Measurements from ENCODE around the gene SAC3D1.
"Not testable (repeated sequence)": the region's sequence is repeated elsewhere in the genome, so short reads cannot be mapped to it uniquely, and the experiment has no call there.

Gene SAC3D1

GRCh38 chr11:64999478-64999877 lies 41.5 kb upstream of the SAC3D1 start:
- H3K4me3 ChIP-seq (ENCODE audit: control insufficient read depth, low read depth, low read length), result no peak overlapping the region
- DNase-seq (ENCODE audit: low read depth), result no peak
- TF ChIP-seq, protein P1, sequence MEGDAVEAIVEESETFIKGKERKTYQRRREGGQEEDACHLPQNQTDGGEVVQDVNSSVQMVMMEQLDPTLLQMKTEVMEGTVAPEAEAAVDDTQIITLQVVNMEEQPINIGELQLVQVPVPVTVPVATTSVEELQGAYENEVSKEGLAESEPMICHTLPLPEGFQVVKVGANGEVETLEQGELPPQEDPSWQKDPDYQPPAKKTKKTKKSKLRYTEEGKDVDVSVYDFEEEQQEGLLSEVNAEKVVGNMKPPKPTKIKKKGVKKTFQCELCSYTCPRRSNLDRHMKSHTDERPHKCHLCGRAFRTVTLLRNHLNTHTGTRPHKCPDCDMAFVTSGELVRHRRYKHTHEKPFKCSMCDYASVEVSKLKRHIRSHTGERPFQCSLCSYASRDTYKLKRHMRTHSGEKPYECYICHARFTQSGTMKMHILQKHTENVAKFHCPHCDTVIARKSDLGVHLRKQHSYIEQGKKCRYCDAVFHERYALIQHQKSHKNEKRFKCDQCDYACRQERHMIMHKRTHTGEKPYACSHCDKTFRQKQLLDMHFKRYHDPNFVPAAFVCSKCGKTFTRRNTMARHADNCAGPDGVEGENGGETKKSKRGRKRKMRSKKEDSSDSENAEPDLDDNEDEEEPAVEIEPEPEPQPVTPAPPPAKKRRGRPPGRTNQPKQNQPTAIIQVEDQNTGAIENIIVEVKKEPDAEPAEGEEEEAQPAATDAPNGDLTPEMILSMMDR (conservative IDR thresholded peaks at IDR 0.05; ENCODE audit: control insufficient read depth, insufficient read depth, low read depth, low read length), result no peak

DNA sequence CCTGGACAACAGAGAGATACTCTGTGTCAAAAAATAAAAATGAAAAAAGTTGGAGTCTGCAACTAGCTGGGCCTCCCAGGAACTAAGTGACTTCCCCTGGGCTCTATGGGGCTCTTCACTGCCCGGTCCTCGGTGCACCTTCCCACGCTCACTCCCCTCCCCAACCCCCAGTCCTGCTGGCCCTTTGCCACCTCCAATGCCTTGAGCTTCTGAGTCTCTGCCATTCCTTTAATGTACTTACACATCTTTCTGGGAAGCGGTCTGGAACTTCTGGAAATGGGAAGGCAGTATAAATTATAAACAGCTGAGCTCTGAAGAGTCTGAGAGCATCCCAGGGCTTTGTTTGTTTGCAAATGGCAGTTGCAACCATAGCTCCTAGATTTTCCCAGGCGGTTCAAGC lies 38.3 kb upstream of the SAC3D1 start:
- peak; percentile 47 for DNase-seq (ENCODE audit: low read depth)
- TF ChIP-seq, protein P1 (conservative IDR thresholded peaks at IDR 0.05; ENCODE audit: control insufficient read depth, insufficient read depth, low read depth, low read length), result no peak
- no peak overlapping the region for H3K4me3 ChIP-seq (ENCODE audit: control insufficient read depth, low read depth, low read length)

DNA sequence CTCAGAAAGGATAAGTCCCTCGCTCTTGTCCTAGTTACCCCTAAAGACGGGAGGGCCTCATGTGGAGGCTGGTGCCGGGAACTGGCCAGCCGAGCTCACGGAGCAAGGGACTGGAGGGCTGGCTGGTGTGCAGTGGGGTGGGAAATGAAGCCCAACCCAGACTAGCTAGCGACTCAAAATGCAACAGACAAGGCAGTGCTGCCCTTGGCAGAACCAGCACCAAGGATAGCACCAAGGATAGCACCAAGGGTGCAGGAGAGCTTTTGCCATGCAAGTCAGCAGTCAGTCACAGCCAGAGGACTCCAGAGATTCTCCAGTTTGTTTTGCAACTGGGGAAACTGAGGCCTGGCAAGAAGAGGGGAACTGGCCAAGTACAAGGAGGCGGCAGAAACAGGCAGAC lies 37.7 kb upstream of the SAC3D1 start:
- TF ChIP-seq, protein P1 (conservative IDR thresholded peaks at IDR 0.05; ENCODE audit: control insufficient read depth, insufficient read depth, low read depth, low read length), result no peak
- peak; percentile 45 for DNase-seq (ENCODE audit: low read depth)
- H3K4me3 ChIP-seq (ENCODE audit: control insufficient read depth, low read depth, low read length), result no peak overlapping the region

GRCh38 chr11:65003968-65004367 lies 37.0 kb upstream of the SAC3D1 start:
- not testable (repeated sequence) for DNase-seq (ENCODE audit: low read depth); H3K4me3 ChIP-seq (ENCODE audit: control insufficient read depth, low read depth, low read length)

DNA sequence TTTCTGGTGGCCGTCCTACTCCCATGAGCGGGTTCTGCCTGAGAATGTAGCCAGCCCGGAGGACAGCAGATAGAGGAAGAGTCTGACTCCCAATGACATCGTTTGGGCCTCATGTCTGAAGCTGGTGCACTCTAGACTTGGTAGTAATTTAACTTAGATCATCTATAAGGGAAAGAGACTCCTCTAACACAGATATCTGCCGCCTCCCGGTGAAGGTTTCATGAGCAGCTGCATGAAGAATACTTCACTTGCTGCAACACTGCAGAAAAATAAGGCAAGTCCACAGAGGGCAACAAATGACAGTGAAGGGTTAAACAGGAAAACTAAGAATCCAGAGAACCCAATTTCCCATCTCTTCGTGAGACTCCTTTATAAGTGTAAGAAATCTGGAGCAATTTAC lies 33.0 kb upstream of the SAC3D1 start:
- TF ChIP-seq, protein P1 (conservative IDR thresholded peaks at IDR 0.05; ENCODE audit: control insufficient read depth, insufficient read depth, low read depth, low read length), result no peak
- no peak for DNase-seq (ENCODE audit: low read depth)

DNA sequence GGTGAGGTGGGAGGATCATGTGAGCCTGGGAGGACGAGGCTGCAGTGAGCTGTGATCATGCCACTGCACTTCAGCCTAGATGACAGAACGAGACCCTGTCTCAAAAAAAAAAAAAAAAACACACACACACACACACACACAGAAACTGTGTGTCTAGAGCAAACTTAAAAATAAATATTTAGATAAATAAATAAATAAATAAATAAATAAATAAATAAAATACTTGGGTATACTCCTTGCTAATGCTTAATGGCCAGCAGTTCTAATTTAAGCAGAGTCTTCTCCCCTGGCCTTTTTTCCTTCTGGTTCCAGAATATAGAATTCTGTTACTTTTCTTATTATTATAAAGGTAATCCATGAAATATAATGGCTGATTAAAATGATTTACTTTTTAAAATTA lies 32.1 kb upstream of the SAC3D1 start:
- DNase-seq (ENCODE audit: low read depth), result no peak
- TF ChIP-seq, protein P1 (conservative IDR thresholded peaks at IDR 0.05; ENCODE audit: control insufficient read depth, insufficient read depth, low read depth, low read length), result no peak

More for the DNA sequence above, 33.0 kb upstream of the SAC3D1 start:
- H3K4me3 ChIP-seq (ENCODE audit: control insufficient read depth, low read depth, low read length), result no peak overlapping the region

DNA sequence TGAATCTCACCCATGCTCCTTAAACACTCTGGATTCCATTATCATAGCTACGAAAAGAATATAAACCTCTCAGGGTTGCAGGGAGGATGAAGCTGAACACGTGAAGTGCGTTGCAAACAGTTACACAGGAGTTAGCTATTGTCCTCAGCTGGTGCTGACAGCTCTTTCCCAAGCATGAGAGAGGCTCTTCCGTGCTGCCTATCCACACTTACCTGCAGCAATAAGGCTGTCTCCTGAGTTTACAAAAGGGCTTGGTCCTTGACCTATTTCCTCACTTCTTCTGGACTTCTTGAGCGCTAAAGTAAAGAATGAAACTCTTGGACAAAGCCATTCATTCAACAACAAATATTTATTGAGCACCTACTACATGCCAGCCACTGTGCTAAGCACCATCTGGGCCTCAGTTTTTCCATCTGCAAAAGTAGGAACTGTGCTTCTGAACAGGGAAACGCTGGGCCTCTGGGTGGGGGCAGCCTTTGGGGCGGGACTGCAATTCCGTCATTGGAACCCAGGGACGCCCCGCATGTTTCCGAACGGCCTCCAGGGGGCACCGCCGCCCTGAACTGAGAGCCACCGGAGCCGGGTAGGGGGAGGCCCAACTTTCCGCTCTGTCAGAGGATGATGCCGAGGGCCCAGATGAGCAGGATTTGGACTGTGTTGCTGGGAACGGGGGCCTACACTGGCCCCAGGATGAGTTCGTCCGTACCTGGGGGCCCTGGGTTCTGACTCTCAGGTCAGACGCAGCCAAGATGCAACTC lies 27.7 kb upstream of the SAC3D1 start:
- DNase-seq (ENCODE audit: low read depth), result peak; percentile 82
- H3K4me3 ChIP-seq (ENCODE audit: control insufficient read depth, low read depth, low read length), result peak overlapping the region; percentile 77

More for the DNA sequence above, 32.1 kb upstream of the SAC3D1 start:
- H3K4me3 ChIP-seq (ENCODE audit: control insufficient read depth, low read depth, low read length), result no peak overlapping the region

More for the DNA sequence above, 27.7 kb upstream of the SAC3D1 start:
- TF ChIP-seq, protein P1 (conservative IDR thresholded peaks at IDR 0.05; ENCODE audit: control insufficient read depth, insufficient read depth, low read depth, low read length), result peak; percentile 72
